Retinal pigment epithelial cell (primary cell): ENCODE measurements around the gene AREG.

Experiments
- DNase-seq: peaks from one replicate; pipeline ENCODE4 v3.0.0-alpha.2; 2010; ENCODE audit warnings: low read depth
- H3K4me3 ChIP-seq: 2 replicates; pipeline ENCODE4 v1.5.1; 2011; ENCODE audit warnings: mild to moderate bottlenecking, low read length, control low read depth, moderate library complexity
- TF ChIP-seq, protein P1 (sequence below): conservative IDR thresholded peaks from 2 replicates; pipeline ENCODE4 v1.5.1; 2011; ENCODE audit warnings: low read depth, low read length, control low read depth, inconsistent platforms

Gene AREG

DNA sequence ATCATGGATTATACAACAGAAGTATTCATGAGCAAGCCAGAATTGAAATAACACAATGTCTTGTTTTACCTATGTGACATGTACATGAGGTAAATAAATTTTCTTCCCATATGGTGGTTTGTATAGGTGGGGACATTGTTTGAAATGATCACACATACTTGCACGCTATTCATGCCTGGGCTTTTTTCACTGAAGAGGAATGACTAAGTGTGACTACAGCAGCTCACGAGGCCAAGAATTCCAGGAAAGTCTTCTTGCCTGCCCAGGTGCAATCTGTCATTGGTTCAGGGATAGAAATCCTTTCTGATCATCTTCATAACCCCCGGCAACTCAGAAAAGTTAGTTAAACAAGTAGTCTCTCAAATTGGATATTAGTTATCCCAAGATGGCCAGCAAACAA lies 36.3 kb upstream of the AREG start:
- no peak for DNase-seq
- TF ChIP-seq, protein P1, sequence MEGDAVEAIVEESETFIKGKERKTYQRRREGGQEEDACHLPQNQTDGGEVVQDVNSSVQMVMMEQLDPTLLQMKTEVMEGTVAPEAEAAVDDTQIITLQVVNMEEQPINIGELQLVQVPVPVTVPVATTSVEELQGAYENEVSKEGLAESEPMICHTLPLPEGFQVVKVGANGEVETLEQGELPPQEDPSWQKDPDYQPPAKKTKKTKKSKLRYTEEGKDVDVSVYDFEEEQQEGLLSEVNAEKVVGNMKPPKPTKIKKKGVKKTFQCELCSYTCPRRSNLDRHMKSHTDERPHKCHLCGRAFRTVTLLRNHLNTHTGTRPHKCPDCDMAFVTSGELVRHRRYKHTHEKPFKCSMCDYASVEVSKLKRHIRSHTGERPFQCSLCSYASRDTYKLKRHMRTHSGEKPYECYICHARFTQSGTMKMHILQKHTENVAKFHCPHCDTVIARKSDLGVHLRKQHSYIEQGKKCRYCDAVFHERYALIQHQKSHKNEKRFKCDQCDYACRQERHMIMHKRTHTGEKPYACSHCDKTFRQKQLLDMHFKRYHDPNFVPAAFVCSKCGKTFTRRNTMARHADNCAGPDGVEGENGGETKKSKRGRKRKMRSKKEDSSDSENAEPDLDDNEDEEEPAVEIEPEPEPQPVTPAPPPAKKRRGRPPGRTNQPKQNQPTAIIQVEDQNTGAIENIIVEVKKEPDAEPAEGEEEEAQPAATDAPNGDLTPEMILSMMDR: no peak
- no peak overlapping the region for H3K4me3 ChIP-seq

DNA sequence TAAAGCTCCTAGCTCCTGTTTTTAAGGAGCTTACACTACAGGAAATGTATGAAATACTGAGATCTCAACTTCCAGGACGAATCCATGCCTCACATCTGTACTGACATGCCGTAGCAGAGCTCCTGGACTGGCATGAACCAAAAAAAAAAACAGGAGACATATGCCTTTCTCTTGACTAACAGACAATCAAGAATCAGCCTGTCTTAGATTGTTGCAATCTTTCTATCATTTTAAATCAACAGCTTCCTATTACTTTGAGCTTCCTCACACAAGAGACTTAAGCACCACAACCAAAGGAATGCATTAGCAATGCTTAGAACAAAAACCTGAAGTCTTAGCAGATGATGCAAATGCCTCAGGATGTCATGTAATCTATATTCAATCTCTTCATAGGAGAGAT lies 34.7 kb upstream of the AREG start:
- no peak for DNase-seq

DNA sequence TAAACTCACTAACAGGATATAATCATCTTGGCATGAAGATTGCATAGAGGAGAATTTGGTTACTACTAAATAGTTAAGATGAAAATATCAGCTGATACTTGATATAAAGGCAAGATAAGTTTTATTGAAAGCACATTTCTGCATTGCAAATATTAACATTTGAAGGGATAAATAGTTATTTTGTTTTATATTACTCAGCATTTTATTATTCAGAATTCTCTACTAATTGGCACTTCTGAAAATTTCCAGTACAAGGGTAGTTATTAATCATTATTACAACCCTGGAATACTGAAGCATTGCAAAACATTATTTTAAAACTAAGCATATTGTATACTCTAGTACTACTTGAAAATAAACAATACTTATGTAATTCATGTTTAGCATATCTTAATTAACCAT lies 32.7 kb upstream of the AREG start:
- no peak overlapping the region for H3K4me3 ChIP-seq
- DNase-seq: no peak
- TF ChIP-seq, protein P1: no peak

More for the DNA sequence above, 34.7 kb upstream of the AREG start:
- TF ChIP-seq, protein P1: no peak
- no peak overlapping the region for H3K4me3 ChIP-seq

DNA sequence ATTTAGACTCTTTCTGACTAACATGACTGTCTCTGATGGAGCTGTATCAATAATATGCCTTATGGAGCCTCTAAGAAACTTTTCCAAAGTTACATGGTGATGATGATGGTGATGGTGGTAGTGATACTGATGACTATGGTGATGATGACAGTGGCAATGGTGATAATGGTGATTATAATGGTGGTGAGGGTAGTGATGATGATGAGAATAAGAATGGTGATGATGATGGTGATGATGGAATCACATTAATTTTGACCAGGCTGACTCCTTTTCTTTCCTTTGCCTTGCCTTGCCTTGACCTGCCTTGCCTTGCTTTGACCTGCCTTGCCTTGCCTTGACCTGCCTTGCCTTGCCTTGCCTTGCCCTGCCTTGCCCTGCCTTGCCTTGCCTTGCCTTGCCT lies 31.7 kb upstream of the AREG start:
- no peak overlapping the region for H3K4me3 ChIP-seq
- DNase-seq: no peak
- TF ChIP-seq, protein P1: no peak

- TF ChIP-seq, protein P1: no peak
- H3K4me3 ChIP-seq: no peak overlapping the region
- DNase-seq: no peak
These were observed 30.7 kb upstream of the AREG start for GRCh38 chr4:74414149-74414809.

GRCh38 chr4:74415602-74416300 lies 29.2 kb upstream of the AREG start:
- DNase-seq: no peak
- TF ChIP-seq, protein P1: no peak

More at GRCh38 chr4:74415602-74416300, 29.2 kb upstream of the AREG start:
- H3K4me3 ChIP-seq: no peak overlapping the region
